NCI-H1930 (cell line): ENCODE measurements around the gene KRT77.
"Not testable (repeated sequence)": the region's sequence is repeated elsewhere in the genome, so short reads cannot be mapped to it uniquely, and the experiment has no call there.

Experiments used
- DNase-seq, 2 experiments: peaks; one replicate each; lab custom pipeline; 2025; lab: John Stamatoyannopoulos, UW

The KRT77 gene

DNA sequence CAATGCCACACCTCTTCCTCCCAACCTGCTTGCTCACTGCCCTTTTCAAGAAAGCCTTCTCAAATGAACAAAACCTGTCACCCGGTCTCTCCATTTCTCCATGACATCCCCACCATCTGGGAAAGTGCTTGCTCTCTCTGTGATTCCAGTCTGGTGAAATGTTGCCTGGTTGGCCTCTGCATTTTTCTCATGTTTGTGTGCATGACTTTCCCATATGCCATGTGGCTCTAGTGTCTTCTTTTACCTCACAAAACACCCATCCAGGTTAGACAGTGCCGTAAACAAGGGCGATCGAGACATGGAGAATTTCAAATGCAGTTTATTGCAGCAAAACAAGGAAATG, 28.9 kb downstream of the KRT77 start:
- DNase-seq, result no peak

DNA sequence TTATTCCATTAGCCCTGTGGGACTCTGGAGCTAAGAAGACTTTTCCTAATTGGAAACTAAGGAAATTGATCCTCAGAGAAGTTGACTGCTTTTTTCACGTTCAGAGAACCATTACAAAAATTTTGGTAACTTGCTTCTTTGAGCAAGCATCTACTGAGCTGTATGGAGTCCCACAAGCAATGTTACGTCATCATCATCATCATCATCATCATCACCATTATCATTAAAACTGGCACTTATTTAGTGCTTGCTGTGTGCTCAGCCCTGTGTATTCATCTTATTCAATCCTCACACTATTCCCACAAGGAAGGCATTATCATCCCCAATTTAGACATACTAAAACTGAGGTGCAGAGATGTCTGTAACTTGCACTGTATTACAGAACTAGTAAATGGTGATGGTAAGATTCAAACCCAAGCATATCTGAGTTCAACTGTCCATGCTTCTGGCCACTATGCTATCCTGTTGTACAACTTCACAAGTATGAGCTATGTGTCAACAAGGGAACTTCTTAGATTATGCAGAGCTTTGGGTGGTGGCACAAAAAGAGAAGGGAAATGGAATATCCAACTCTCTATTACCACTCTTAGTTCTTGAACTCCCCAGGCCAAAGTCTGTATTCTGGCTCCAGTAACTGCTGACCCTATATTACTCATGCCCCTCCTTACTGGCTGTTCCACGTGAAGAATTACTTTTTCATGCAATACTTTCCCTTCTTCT, 29.5 kb downstream of the KRT77 start:
- no peak for DNase-seq

DNA sequence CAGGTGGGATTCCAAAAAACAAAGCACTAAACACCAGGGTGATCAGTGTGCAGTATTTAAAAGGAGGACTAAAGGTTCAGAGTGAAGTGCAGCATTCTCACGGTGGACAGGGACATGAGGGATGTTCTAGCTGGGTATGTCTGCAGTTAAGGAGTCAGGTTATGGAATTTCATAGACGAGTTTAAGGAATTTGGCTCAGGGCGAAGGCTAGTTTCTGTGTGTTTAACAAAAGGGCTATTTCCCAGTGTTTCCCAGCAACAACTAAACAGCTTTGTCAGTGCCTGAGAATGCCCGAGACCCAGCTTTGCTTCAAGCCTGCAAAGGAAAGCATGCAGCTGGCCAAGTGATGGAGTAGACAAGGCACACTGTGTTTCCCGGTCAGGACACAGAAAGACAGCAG, 30.1 kb downstream of the KRT77 start:
- no peak for DNase-seq

DNA sequence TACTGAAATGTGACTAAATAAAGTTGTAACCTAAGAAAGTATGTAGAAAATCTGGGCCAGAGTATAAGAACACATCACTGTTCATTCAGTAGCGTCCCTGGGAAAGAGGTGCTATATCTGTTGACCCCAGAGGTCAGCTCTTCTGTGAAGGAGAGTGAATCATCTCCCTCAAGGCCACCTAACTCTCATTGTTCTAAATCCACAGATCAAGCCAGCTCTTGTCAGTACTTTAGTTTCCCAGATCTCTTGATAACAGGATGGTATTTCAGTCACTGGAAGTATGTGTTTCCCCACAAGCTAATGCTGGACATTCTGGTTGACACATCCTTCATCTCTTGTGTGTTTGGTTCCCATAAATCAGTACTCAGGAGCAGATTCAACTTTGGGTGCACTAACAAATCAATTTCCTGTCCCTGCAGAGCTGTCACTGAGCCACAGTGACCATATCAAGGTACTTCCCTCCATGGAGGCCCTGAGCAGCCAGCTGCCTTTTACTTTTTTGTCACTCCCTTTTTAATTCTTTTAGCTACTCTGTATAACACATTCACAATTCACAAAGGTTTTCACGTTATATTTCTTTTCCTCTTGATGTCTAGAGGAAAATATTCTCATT, 30.9 kb downstream of the KRT77 start:
- DNase-seq, result no peak

DNA sequence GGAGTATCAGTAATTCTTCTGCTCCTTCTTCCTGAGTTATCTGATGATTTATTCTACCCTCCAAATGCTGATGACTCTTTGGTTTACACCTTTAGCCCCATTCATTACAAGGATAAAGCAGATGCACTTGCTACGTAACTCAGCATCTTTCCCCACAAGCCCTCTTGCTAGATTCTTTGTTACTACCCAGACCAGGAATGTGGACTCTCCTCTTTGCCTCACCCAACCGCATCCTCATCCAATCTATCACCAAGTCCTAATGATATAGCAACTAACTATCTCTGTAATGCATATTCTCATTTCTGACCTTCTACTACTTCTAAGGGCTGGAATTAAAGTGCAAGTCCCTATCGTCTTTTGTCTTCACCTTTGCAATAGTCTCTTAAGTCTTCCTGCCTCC, 32.4 kb downstream of the KRT77 start:
- no peak for DNase-seq

DNA sequence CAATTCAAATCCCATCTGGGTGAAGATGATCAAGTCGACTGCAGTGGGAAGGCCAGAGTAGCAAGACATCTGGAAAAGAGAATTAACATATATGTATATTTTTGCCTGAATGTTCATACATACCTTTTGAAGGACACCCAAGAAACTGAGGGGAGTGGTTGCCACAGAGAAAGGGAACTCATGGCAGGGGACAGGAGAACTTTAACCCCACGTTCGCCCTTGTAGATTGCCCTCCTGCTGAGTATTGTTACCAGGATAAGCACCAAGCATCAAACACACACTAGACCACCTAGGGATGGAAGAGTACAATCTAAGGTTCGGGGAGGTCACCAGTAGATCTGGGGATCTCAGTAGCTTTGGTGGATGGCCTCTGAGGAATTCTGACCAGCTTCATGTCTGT, 32.8 kb downstream of the KRT77 start:
- no peak for DNase-seq

DNA sequence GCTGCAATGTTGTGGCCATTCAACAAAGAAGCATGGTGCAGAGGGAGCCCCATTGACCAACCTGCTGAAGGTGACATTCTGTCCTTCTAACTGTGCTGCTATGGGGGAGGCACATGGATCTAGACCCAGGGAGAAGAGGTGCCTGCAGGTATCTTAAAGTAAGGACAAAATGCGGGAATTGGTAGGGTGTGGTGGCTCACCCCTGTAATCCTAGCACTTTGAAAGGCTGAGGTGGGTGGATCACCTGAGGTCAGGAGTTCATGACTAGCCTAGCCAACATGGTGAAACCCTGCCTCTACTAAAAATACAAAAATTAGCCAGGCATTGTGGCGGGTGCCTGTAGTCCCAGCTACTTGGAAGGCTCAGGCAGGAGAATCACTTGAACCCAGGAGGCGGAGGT, 33.4 kb downstream of the KRT77 start:
- not testable (repeated sequence) for DNase-seq

DNA sequence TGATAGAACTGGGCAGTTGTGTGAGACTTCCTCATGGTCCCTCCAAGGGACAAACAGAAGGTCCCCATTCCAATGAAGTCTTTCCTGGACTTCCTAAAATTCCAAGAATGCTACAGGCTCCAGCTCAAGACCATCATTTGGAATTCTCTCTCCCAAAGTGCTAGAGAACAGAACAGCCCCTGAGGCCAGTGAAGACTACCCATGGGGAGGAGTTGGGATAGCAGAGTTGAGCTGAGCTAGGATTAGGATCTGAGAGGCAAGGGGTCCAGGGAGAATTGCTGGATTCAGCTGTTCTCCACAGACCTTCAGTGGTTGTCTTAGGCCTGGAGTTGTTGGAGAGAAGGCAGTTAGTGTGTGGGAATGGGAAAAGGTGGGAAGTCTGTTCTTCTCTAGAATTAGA, 33.9 kb downstream of the KRT77 start:
- no peak for DNase-seq

DNA sequence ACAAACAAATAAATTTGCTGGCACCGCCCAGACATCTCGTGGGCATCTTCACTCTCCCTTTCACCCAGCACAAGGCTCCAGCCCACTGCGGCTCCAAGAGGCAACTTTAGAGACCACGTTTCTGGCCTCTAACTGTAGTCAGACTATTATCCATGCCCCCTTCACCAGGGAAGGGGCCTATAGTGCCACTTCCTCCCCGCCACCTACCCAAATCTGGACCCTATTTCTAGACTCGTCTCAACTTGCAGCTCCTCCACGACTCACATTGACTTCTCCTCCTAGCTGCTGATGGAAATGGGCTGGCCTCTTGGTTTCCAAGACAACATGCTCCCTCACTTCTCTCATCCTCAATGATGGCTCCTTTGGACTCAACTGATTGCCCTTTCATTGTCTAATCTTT, 35.4 kb downstream of the KRT77 start:
- no peak for DNase-seq

DNA sequence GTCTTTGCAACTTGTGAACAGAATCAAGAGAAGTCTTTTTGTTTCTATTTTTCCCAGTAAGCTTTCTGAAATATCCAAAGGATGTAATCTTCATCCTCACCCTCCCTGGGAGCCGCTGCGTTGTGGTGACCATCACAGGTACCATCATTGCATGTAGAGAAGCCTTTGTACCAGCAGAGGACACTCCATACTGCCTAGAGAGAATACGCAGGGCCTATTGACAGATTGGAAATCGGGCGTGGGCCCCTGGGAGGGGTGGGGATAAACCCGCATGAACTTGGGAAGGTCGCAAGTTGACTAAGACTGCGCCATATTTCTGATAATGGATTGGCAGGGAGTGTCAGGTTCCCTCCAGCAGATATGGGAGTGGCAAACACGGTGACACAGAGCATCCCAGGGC, 35.8 kb downstream of the KRT77 start:
- peak in 1 of 2 experiments; percentile 6 for DNase-seq

DNA sequence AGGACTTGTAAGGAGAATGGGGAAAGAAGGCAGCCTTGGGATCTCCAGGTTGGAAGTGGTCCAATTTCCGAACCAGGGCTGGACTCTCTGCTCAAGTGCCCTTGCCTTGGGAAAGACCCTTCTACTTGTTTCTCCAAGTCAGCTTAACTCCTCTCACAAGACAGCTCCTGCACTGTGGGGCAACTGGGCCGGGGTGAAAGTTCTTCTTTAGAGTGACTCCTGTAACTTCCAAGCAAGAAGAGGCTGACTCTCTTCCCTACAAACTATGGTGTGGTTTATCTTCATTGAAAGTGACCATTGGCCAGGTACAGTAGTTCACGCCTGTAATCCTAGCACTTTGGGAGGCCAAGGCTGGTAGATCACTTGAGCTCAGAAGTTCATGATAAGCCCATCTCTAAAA, 36.9 kb downstream of the KRT77 start:
- DNase-seq, result no peak

DNA sequence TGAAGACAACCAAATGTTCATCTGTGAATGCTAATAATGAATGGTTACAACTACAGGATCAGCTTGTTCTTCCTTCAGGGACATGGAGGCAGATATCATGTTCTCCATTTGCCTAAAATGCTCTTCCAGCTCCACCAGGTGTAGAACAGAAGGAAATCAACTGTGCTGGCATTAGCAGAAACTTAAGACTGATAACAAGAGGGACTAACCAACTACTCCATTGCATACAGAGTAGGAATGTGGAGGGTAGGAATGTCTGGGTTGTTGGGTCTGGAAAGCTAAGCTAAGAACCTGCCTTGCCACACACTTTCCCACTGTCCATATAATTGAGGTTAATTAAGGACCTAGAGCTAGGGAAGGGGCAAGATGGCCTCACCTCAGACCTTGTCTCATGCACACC, 39.9 kb downstream of the KRT77 start:
- DNase-seq, result no peak

DNA sequence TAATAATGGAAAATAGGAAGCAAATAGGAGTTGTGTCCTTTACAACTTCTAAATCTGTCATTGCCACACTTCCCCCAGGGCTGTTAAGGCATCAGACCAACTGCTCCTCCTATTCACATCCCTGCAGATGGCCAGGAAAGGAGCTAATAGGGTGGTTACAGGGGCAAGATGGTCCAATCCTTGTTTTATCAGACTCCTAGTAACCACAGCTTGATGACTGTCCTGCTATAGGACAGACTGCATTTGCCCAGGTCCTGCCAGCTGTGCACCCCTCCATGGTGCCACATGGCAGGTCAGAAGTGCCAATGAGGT, 40.5 kb downstream of the KRT77 start:
- no peak for DNase-seq

DNA sequence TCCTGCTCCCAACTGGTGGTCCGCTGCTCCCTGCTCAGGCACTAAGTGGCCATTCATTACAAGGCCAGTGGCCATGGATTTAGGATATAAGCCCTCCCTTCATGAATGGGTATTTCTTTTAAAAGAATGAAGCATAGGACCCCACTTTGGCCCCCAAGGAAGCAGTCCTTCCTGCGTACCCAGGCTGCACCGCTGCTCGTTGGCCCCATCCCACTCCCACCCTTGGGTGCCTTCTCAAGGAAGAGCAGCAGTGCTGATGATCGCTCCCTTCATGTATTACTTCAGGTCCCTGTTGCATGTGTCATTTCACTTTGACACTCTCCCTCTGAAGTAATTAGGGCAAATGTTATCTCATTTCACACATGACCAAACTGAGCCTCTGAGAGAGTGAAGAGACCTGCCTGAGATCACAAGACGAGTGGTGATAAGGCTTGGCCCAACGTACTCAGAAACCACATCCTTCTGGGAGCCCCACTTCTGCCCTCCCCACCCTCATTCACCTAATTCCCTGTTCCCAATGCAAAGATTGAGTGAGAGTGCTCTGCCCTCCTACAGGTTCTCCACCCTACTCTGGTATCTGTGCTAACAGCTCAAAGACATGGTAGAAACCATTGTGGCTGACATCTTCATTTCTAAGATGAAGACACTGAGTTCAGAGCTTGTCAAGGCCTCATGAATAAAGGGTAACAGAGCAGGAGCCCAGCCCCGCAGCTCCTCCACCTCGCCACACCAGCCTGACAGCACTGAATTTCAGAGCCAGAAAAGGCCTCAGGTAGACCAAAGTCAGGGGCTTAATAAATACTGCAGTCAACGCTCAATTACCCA, 41.0 kb downstream of the KRT77 start:
- DNase-seq, result no peak

DNA sequence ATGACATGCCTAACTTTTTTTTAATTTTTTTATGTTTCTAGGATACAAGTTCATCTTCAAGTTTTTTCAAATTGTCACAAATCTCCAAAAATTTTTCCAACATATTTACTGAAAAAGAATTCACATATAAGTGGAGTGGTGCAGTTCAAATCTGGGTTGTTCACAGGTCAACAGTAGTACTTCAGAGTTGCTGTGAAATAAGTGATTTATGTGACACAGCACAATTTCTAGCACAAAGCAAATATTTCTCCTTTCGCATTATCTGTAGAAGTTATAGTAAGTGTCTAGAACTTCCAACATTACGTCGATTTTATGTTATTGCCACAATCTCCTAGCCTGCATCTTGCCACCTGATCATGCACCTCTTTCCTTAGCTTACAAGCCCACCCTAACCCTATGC, 41.7 kb downstream of the KRT77 start:
- no peak for DNase-seq

DNA sequence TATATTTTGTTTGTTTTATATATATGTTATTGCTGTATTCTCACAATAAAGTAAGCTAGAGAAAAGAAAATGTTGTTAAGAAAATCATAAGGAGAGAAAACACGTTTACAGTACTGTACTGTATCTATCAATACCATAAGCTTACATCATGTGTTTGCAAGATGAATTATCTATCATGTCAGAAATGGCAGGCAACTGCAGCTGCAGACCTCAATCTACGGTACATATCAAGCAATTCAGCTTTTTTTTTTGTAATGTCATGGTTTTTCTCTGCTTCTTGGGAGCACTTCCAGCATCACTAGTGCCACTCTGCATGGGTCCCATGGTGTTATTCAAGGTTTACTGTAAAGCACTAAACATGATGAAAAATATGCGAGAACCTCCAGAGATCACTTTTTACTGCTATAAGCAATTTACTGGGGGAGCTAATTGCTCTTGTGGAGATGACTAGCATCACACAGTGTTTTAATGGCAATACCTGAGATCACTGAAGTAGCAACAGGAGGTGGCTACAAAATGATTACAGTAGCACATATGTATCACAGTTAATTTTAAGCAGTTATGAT, 42.3 kb downstream of the KRT77 start:
- no peak for DNase-seq

DNA sequence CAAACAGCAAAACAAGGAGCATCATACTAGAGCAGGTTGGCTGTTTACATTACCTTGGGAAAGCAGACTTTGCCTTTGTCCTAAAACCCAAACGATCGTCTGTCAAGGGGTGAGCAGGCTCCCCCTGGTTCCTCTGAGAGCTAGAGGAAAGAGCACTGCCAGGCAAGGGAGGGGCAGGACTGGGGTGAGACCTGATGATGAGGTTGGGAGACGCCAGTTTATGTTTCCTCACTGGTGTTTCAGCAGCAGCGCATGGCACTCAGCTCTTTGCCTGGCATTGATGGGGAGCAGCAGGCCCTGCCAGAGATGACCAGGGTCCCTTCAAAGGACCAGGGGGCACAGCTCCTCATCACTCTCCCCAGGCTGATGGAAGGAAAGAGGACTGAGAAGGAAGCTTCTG, 43.4 kb downstream of the KRT77 start:
- no peak for DNase-seq

DNA sequence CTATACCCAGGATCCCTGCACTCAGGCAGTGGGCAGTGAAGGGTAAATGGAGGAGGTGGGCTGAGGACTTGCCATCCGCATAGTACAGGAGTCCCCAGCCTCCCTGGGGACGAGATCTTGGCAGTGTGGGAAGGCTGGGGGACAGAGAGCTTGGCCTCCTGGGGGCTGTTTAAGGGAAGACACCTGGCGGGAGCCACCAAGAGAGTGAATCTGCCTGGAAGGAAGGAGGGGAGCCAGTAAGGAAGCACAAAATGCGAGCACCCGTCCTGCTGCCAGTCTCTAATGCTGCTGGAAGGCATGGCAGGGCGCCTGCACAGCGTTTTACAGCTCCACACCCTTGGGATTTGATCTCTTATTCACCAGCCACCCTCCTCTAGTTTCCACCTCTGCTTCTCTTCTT, 43.9 kb downstream of the KRT77 start:
- no peak for DNase-seq

DNA sequence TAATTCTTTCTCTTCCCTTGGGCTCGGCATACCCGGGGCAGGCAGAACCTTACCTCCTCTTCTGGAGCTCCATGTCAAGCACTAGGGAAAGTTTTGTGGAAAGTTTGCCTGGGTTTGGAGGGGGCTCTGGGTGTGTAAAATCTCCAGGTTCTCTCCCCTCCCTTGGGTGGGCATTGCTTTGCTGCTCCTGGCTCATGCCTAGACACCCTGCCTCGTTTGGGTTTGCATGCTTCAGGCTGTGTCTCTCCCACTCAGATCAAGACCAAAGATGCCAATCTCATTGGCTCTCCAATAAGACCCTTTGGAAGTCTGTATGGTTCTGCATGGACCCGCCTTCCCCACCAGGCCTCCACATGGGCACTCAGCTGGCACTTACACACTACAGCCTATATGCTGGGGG, 45.1 kb downstream of the KRT77 start:
- no peak for DNase-seq

DNA sequence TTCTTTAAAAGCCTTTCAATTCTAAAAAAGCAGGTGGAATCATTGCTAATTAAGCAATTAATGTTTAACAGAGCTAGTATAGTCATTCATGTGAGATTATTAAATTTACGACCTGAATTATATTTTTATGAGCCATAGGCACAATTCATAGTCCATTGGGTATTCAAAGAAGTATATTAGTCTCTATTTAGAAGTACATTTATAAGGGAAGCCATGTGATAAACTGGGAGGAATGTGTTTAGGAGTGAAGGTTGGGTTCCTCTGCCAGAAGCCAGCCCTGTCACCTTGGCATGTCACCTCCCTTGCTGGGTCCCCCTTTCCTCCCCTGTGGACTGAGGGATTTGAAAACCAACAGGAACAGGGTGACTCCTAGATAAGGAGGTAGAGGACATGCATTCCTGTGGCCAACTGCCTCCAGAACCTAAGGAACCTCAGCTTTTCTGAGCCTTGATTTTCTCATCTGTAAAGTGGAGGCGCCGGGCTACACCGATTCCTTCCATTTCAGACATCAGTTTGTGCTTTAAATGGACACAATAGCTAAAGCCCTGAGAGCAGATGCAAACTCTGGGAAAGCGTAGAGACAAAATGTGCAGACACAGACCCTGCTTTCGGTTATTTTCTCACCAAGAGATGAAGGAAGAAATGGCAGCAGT, 45.9 kb downstream of the KRT77 start:
- no peak for DNase-seq

DNA sequence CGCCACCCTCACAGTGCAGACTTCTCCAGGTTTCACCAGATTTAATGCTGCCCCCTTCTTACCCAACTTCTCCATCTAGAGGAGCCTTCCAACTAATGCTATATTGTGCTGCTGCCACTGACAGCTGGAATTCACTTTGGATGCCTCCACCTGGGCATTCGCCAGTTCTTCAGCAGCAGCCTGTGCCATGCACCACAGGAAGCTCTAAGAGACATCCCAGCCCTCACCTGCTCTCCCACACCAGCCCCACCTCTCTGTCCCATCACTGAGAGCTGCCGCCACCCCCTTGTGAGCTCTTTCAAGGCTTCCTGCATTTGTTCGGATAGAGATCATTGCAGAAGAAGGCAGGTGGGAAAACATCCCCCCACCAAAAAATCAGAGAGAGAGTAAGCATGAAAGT, 46.7 kb downstream of the KRT77 start:
- DNase-seq, result no peak

DNA sequence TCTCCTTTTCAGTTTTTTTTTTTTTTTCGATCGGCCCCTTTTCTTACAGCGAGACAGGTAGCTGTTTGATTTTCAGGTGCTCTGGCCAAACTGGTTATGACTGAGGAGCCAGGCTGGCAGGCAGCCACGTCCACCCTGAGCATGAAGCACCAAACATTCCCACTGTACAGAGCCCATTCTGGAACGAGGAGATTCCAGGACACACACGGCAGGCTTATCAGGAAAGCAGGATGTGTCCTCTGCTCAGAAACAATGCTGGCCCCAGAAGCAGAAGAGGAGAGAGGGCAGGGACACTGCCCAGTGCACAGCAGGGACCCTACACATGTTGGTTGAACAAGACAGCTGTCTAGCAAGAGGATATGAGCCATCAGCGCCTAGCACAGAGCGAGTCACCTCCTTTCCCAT, 47.6 kb downstream of the KRT77 start:
- no peak for DNase-seq

DNA sequence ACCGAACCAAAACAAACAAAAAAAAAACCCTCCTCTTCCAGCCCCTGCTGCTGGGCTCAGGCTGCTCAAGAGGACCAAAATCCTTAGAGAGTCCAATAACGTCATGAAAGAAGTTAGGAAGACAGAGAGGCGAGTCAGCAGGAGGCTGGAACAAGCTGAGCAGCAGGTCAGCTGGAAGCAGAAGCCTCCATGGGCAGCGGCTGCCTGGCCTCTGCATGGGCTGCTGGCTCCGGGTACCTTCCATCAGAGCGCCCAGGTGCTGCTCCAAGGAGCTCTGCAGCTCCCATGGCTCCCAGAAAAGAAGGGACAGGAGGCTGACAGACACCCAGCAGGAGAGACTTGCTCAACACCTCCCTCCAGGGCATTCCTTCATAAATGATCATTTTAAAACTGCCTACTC, 48.1 kb downstream of the KRT77 start:
- DNase-seq, result no peak
